Calu3 (cell line): Measurements from ENCODE around the gene TBC1D19. TPM values are rescaled to one million over a fixed set of nuclear protein-coding genes. Genes with fewer than 3 reads are reported as not detected.
"Not testable (repeated sequence)": the region's sequence is repeated elsewhere in the genome, so short reads cannot be mapped to it uniquely, and the experiment has no call there.

Experiments
- Bru-seq: library from RNA; stranded (reverse); fragments of 400-500 nt; gene quantifications from one replicate; lab custom pipeline; 2021; lab: Mats Ljungman, UMichigan
- BruChase-seq, 2 experiments: library from RNA; stranded (reverse); fragments of 400-500 nt; gene quantifications; one replicate each; lab custom pipeline; 2021; lab: Mats Ljungman, UMichigan
- BruUV-seq: library from RNA; stranded (reverse); fragments of 400-500 nt; replicated peaks from 2 replicates; lab custom pipeline; 2021; lab: Mats Ljungman, UMichigan
- CTCF ChIA-PET: fragments of 300-600 bp; sonication (Branson Sonifier 250); formaldehyde crosslinking; loops from one replicate; lab custom pipeline; 2022; ENCODE audit warnings: antibody characterized with exemption; lab: Charles Lee
- DNase-seq: peaks from one replicate; pipeline ENCODE4 v3.0.0; 2022
- H3K27ac Mint-ChIP-seq: one replicate; pipeline ENCODE4 v1.8.0; 2022; ENCODE audit warnings: mixed read lengths; ENCODE audit not compliant: unreplicated experiment
- H3K27me3 Mint-ChIP-seq: one replicate; pipeline ENCODE4 v1.8.0; 2022; ENCODE audit warnings: mixed read lengths; ENCODE audit not compliant: unreplicated experiment
- H3K36me3 Mint-ChIP-seq: one replicate; pipeline ENCODE4 v1.8.0; 2022; ENCODE audit warnings: mild to moderate bottlenecking, moderate library complexity, mixed read lengths; ENCODE audit not compliant: insufficient read depth, unreplicated experiment
- H3K4me1 Mint-ChIP-seq: one replicate; pipeline ENCODE4 v1.8.0; 2022; ENCODE audit warnings: mild to moderate bottlenecking, low read depth, mixed read lengths; ENCODE audit not compliant: unreplicated experiment
- H3K4me3 Mint-ChIP-seq: one replicate; pipeline ENCODE4 v1.8.0; 2022; ENCODE audit warnings: mild to moderate bottlenecking, low read depth, moderate library complexity, mixed read lengths; ENCODE audit not compliant: unreplicated experiment
- H3K9me3 Mint-ChIP-seq: one replicate; pipeline ENCODE4 v1.8.0; 2022; ENCODE audit warnings: low read depth, mixed read lengths; ENCODE audit not compliant: unreplicated experiment
- CTCF ChIP-seq: fragments of 200-600 bp; IDR thresholded peaks from one replicate; pipeline ENCODE4 v1.8.0; 2022; ENCODE audit warnings: antibody characterized with exemption; ENCODE audit not compliant: unreplicated experiment
- intact Hi-C: fragments of 100-400 bp; cut with micrococcal nuclease; formaldehyde crosslinking; loops from one replicate; pipeline ENCODE4 v1.10.0; 2022; ENCODE audit not compliant: unreplicated experiment
- long read RNA-seq: library from polyadenylated mRNA; stranded (forward); transcript quantifications from one replicate; pipeline ENCODE4 v2.0.0, GENCODE V29; 2022
- total RNA-seq: library from RNA; stranded (reverse); gene quantifications from 2 replicates; pipeline ENCODE4 v1.2.3, GENCODE V29; 2022

TBC1D19 gene
- total RNA-seq (3.2 and 5.5 TPM in 2 replicates), Bru-seq, nascent RNA (percentile 51 among the genes with signal in this experiment), BruChase-seq, experiment 1, labeled RNA remaining after a 6-hour chase (percentile 40 among the genes with signal in this experiment), BruChase-seq, experiment 2, labeled RNA remaining after a 2-hour chase (percentile 42 among the genes with signal in this experiment)
- long read RNA-seq, partial matches to known transcripts = 0 of 8 reads
- long read RNA-seq, other reads (novel, unspliced or antisense) = 4 of 8 reads

- Mint-ChIP-seq H3K9me3 (no peaks in the 10 kb centered on the region), H3K27me3 (no peaks in the 10 kb centered on the region), H3K4me3 (peak within 1 kb of the TSS; percentile 81), H3K27ac (peak within 1 kb of the TSS; percentile 45), H3K36me3 (peaks cover 11% of the 10 kb centered on the region), H3K4me1 (no peaks in the 10 kb centered on the region)
- BruUV-seq = TSS peak; percentile 47
- TF ChIP-seq CTCF = no peak
- intact Hi-C loops = no loop called here
- CTCF ChIA-PET = interaction anchor here (1.6 kb wide), 1 partner anchor 16 kb away, joined by 9 read pairs; no protein-coding TSS in a partner anchor
- DNase-seq = peak; percentile 83
Measured at GRCh38 chr4:26583865-26584652, at the start of gene TBC1D19. TBC1D19 (plus strand) TSS chr4:26584084; CDS start chr4:26584194, 110 bp downstream.

- no peak for TF ChIP-seq CTCF
- Mint-ChIP-seq H3K27me3 (no peaks in the 10 kb centered on the region), H3K4me3 (no peak overlapping the region), H3K4me1 (no peaks in the 10 kb centered on the region), H3K27ac (no peak overlapping the region), H3K9me3 (peaks cover 2% of the 10 kb centered on the region), H3K36me3 (no peaks in the 10 kb centered on the region)
- intact Hi-C loops = no loop called here
- DNase-seq = no peak
- CTCF ChIA-PET = no interaction called here
- BruUV-seq = no TSS peak
Measured at GRCh38 chr4:26542991-26543390, 40.9 kb upstream of the TBC1D19 start.

- DNase-seq = no peak
- H3K4me1 Mint-ChIP-seq = no peaks in the 10 kb centered on the region
- CTCF ChIA-PET = no interaction called here
- BruUV-seq = no TSS peak
- H3K9me3 Mint-ChIP-seq = peaks cover 2% of the 10 kb centered on the region
- H3K4me3 Mint-ChIP-seq = no peak overlapping the region
- H3K27me3 Mint-ChIP-seq = no peaks in the 10 kb centered on the region
- no peak overlapping the region for H3K27ac Mint-ChIP-seq
- no peak for TF ChIP-seq CTCF
- intact Hi-C loops = no loop called here
- no peaks in the 10 kb centered on the region for H3K36me3 Mint-ChIP-seq
Measured at GRCh38 chr4:26544421-26544820, 39.5 kb upstream of the TBC1D19 start.

GRCh38 chr4:26548379-26548778, 35.5 kb upstream of the TBC1D19 start:
- DNase-seq, H3K9me3 Mint-ChIP-seq, BruUV-seq, H3K27ac Mint-ChIP-seq, H3K36me3 Mint-ChIP-seq, H3K4me1 Mint-ChIP-seq, H3K4me3 Mint-ChIP-seq, intact Hi-C loops, CTCF ChIA-PET: not testable (repeated sequence)
- H3K27me3 Mint-ChIP-seq = peaks cover 16% of the 10 kb centered on the region
